Neuron (in vitro differentiated cells): ENCODE results near the gene ATP6V1C2.

Experiments
- H2AFZ ChIP-seq: one replicate; pipeline ENCODE4 v1.6.1; 2013; ENCODE audit warnings: low read depth, mild to moderate bottlenecking, inconsistent platforms, low read length, moderate library complexity
- H3K27me3 ChIP-seq: one replicate; pipeline ENCODE4 v1.6.1; 2013; ENCODE audit warnings: low read length; ENCODE audit not compliant: insufficient read depth
- H3K36me3 ChIP-seq: one replicate; pipeline ENCODE4 v1.6.1; 2013; ENCODE audit warnings: low read length; ENCODE audit not compliant: insufficient read depth
- H3K4me1 ChIP-seq: one replicate; pipeline ENCODE4 v1.6.1; 2013; ENCODE audit warnings: low read length; ENCODE audit not compliant: insufficient read depth
- H3K4me3 ChIP-seq: 2 replicates; pipeline ENCODE4 v1.5.1; 2013; ENCODE audit warnings: mild to moderate bottlenecking, low read length, moderate library complexity
- H3K9me3 ChIP-seq: one replicate; pipeline ENCODE4 v1.6.1; 2013; ENCODE audit warnings: low read length

ATP6V1C2 gene

GRCh38 chr2:10721396-10722251, at the start of gene ATP6V1C2:
TSS of gene ATP6V1C2 (plus strand) at chr2:10721630. CDS start at chr2:10722850, 1,220 bp downstream.
- Histone ChIP-seq H3K9me3 (peaks cover 4% of the 10 kb centered on the region), H3K36me3 (no peaks in the 10 kb centered on the region), H2AFZ (peak within 1 kb of the TSS; percentile 57), H3K27me3 (peaks cover 64% of the 10 kb centered on the region), H3K4me3 (peak within 1 kb of the TSS; percentile 51), H3K4me1 (peaks cover 17% of the 10 kb centered on the region)

- Histone ChIP-seq H3K27me3 (no peaks in the 10 kb centered on the region), H3K36me3 (peaks cover 12% of the 10 kb centered on the region), H3K9me3 (no peaks in the 10 kb centered on the region), H3K4me3 (no peak overlapping the region), H3K4me1 (no peaks in the 10 kb centered on the region), H2AFZ (no peak overlapping the region)
Observed at GRCh38 chr2:10675131-10675530, 46.3 kb upstream of the ATP6V1C2 start.

- no peak overlapping the region for H3K4me3 ChIP-seq
Observed at GRCh38 chr2:10678225-10678624, 43.2 kb upstream of the ATP6V1C2 start.

GRCh38 chr2:10680214-10680613, 41.2 kb upstream of the ATP6V1C2 start:
- Histone ChIP-seq H3K9me3 (no peaks in the 10 kb centered on the region), H3K27me3 (no peaks in the 10 kb centered on the region), H3K4me3 (no peak overlapping the region), H3K36me3 (peaks cover 30% of the 10 kb centered on the region), H2AFZ (no peak overlapping the region), H3K4me1 (no peaks in the 10 kb centered on the region)

More at GRCh38 chr2:10678225-10678624, 43.2 kb upstream of the ATP6V1C2 start:
- H3K36me3 ChIP-seq: peaks cover 23% of the 10 kb centered on the region
- no peaks in the 10 kb centered on the region for H3K4me1 ChIP-seq
- no peak overlapping the region for H2AFZ ChIP-seq
- H3K27me3 ChIP-seq: no peaks in the 10 kb centered on the region
- no peaks in the 10 kb centered on the region for H3K9me3 ChIP-seq

GRCh38 chr2:10680957-10681356, 40.5 kb upstream of the ATP6V1C2 start:
- Histone ChIP-seq H3K4me3 (no peak overlapping the region), H3K9me3 (no peaks in the 10 kb centered on the region), H3K27me3 (no peaks in the 10 kb centered on the region), H3K4me1 (no peaks in the 10 kb centered on the region), H3K36me3 (peaks cover 30% of the 10 kb centered on the region), H2AFZ (no peak overlapping the region)

- peaks cover 17% of the 10 kb centered on the region for H3K36me3 ChIP-seq
- no peaks in the 10 kb centered on the region for H3K27me3 ChIP-seq
- H3K9me3 ChIP-seq: no peaks in the 10 kb centered on the region
- peaks cover 16% of the 10 kb centered on the region for H3K4me1 ChIP-seq
- H2AFZ ChIP-seq: no peak overlapping the region
- no peak overlapping the region for H3K4me3 ChIP-seq
Observed at GRCh38 chr2:10686176-10686730, 35.2 kb upstream of the ATP6V1C2 start.

- H3K4me1 ChIP-seq: peaks cover 16% of the 10 kb centered on the region
- H3K27me3 ChIP-seq: no peaks in the 10 kb centered on the region
- peak overlapping the region; percentile 67 for H3K4me3 ChIP-seq
- peaks cover 2% of the 10 kb centered on the region for H3K36me3 ChIP-seq
- H2AFZ ChIP-seq: peak overlapping the region; percentile 62
- H3K9me3 ChIP-seq: no peaks in the 10 kb centered on the region
Observed at GRCh38 chr2:10688921-10689807, 32.3 kb upstream of the ATP6V1C2 start.

- no peaks in the 10 kb centered on the region for H3K27me3 ChIP-seq
- H2AFZ ChIP-seq: no peak overlapping the region
- H3K4me1 ChIP-seq: peaks cover 16% of the 10 kb centered on the region
- H3K9me3 ChIP-seq: no peaks in the 10 kb centered on the region
- no peak overlapping the region for H3K4me3 ChIP-seq
- H3K36me3 ChIP-seq: no peaks in the 10 kb centered on the region
Observed at GRCh38 chr2:10691521-10691920, 29.9 kb upstream of the ATP6V1C2 start.

- no peaks in the 10 kb centered on the region for H3K27me3 ChIP-seq
Observed at GRCh38 chr2:10700078-10700803, 21.2 kb upstream of the ATP6V1C2 start.

GRCh38 chr2:10704034-10704594, 17.3 kb upstream of the ATP6V1C2 start:
- no peaks in the 10 kb centered on the region for H3K36me3 ChIP-seq
- no peaks in the 10 kb centered on the region for H3K4me1 ChIP-seq
- H3K27me3 ChIP-seq: peaks cover 1% of the 10 kb centered on the region
- H2AFZ ChIP-seq: no peak overlapping the region
- H3K9me3 ChIP-seq: no peaks in the 10 kb centered on the region
- H3K4me3 ChIP-seq: no peak overlapping the region

More at GRCh38 chr2:10700078-10700803, 21.2 kb upstream of the ATP6V1C2 start:
- Histone ChIP-seq H3K36me3 (no peaks in the 10 kb centered on the region), H3K4me3 (no peak overlapping the region), H3K9me3 (no peaks in the 10 kb centered on the region), H2AFZ (no peak overlapping the region), H3K4me1 (no peaks in the 10 kb centered on the region)

- H3K4me1 ChIP-seq: no peaks in the 10 kb centered on the region
- H3K9me3 ChIP-seq: no peaks in the 10 kb centered on the region
- no peaks in the 10 kb centered on the region for H3K36me3 ChIP-seq
- H3K4me3 ChIP-seq: no peak overlapping the region
- H2AFZ ChIP-seq: no peak overlapping the region
- H3K27me3 ChIP-seq: peaks cover 3% of the 10 kb centered on the region
Observed at GRCh38 chr2:10706033-10706432, 15.4 kb upstream of the ATP6V1C2 start.

- no peak overlapping the region for H2AFZ ChIP-seq
- no peak overlapping the region for H3K4me3 ChIP-seq
- peaks cover 11% of the 10 kb centered on the region for H3K27me3 ChIP-seq
- no peaks in the 10 kb centered on the region for H3K36me3 ChIP-seq
- H3K4me1 ChIP-seq: no peaks in the 10 kb centered on the region
- H3K9me3 ChIP-seq: no peaks in the 10 kb centered on the region
Observed at GRCh38 chr2:10707831-10708230, 13.6 kb upstream of the ATP6V1C2 start.
